Stimulated activated CD8-positive, alpha-beta memory T cell treated with anti-CD3 and anti-CD28 coated beads, Interleukin-4, amount 100 ng/mL, for 1 hour (primary cell): ENCODE measurements around the gene CLTB.

Experiments used
- DNase-seq, 2 donors: peaks; one replicate each; pipeline ENCODE4 v3.0.0-alpha.2; 2020; ENCODE audit warnings: low read depth in 2 of 2, low spot score in 1 of 2

The CLTB gene

DNA sequence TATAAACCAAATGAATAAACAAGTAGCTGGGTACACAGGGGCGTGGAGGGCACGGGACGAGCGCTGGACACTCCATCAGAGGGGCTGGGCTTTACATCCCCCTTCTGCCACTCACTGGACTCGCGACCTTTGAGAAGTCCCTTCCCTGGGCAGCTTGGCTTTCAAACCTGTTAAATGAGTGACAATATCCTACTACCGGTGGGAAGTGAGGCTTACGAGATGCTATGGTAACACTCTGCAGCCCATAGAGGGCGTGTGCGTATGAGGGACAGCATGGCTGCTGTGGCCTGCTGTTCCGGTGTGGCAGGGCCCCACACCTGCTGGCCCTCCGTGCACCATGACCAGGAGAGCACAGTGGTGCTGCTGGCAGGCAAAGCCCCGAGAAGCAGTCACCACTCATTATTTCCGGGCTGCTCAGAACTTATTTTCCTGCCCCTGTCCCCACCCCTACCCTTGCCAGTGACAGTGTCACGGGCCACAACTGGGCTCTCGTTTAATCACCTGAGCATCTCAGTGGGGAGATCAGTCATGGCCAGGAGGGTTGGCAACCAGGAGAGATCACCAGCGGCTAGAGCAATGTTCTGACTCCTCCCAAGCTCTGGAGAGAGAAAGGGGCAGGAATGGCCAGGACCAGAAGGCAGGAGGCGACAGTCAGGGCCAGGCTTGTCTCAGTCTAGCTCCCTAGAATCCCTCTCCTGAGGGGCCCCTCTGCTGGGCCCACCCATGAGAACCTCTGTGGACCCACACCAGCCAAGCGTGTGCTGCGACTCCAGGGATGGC, 10.5 kb downstream of the CLTB start:
- DNase-seq = no peak

DNA sequence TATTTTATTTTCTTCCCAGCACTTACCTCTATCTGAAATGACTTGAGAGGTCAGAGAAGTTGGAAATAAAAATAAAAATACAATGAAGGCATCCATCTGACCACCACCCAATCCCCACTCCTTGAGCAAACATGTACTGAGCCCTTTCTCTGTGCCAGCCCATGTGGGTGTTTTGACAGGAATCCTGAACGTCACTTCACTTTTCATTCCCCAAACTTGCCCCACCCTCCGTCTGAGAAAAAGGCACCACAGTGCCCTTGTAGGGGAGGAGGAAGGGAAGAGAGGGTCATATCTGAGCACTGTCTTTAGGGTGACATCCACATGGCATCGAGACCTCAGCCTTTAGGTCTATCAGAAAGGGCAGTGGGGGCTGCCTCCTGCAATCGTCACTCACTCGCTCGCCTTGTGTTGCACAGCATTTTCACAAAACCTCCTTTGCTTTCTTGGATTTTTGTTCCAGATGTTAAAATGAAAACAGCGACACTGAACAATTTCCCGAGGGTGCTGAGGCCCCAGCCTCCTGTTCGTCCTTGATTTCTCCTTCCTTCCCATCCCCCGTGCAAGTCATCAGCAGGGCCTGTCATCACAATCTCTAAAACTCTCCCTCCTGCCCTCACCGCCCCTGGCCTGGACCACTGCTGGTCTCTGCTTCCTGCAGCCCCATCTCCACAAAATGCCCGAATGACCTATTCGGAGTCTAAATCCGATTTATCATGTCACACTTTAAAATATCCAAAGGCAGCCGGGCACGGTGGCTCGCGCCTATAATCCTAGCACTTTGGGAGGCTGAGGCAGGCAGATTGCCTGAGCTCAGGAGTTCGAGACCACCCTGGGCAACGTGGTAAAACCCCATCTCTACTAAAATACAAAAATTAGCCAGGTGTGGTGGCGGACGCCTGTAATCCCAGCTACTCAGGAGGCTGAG, 14.8 kb downstream of the CLTB start:
- no peak for DNase-seq

DNA sequence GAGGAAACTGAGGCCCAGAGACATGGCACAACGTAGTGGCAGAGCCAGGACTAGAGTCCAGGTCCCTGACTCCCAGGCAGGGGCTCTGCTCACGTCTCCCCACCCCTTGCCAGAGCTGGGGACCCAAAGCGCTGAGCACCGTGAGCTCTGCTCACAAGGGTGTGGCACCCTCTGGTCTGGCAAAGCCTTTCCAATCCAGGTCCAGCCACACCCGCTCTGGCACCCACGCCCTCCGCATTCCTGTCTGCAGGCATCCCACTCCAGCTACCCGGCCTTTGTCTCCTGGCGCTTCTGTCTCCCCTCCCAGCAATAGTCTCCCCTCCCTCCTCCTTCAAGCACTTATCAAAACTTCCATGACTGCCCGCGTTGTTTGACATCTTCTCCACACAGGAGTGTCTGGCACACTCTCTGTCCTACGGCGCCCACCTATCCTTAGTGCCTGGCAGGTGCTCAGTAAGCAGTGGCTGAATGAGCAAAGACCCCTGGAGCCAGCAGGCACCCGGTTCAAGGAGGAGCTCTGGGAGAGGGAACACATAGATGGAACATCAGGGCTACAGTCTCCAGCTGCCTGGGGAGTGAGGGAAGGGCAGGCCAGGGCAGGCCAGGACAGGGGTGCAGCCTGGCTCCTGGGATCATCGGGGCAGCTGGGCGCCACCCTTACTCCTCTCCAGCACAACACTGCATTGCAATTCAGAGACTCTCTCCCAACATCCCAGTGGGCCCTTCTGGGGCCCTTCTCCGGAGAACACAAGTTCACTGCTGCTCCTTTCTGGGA, 15.8 kb downstream of the CLTB start:
- no peak for DNase-seq

DNA sequence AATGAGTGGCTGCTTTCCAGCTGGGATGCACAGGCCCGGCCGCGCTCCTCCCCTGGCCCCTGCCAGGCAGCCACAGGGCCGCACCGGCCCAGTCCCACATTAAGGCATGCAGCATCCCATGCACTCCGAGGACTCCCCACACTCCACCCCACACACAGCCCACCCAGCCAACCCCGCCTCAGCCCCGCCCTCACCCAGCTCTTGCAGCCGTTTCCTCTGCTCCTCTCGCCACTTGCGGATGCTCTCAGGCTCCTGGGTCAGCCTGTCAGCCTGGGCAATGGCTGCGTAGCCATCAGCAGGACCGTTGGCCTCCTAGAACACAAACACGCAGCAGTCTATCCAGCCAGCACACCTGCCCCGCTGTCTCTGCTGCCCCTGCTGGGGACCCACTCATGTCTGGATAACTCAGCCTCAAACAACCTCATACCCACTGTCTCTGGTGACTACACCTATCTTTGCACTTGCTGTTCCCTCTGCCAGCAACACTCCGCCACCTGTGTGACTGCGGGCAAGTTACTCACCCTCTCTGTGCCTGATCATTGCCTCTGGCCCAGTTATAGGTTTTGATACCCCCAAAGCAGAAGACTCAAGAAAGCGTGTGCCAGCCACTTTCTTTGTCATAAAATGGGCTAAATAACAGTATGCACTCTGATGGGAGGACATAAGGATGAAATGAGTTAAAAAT, 18.5 kb downstream of the CLTB start:
- DNase-seq = no peak

DNA sequence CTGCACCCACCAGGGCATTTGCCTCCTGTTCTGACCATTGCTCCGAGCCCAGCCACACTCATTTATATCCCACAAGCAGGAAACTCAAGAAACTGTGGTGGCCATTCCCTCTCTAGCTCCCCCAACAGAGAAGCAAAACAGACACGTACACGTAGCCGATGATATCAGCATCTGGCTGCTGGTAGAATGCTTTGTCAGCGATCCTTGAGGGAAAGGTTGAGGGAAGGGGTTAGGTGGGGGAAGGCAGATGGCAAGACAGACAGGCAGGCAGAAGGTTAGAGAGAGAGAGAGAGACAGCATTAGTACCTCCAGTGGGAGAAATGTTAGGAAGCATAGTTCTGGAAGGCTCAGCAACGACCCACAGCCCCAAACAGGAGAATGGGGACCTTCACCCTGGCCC, 20.0 kb downstream of the CLTB start:
- no peak for DNase-seq

DNA sequence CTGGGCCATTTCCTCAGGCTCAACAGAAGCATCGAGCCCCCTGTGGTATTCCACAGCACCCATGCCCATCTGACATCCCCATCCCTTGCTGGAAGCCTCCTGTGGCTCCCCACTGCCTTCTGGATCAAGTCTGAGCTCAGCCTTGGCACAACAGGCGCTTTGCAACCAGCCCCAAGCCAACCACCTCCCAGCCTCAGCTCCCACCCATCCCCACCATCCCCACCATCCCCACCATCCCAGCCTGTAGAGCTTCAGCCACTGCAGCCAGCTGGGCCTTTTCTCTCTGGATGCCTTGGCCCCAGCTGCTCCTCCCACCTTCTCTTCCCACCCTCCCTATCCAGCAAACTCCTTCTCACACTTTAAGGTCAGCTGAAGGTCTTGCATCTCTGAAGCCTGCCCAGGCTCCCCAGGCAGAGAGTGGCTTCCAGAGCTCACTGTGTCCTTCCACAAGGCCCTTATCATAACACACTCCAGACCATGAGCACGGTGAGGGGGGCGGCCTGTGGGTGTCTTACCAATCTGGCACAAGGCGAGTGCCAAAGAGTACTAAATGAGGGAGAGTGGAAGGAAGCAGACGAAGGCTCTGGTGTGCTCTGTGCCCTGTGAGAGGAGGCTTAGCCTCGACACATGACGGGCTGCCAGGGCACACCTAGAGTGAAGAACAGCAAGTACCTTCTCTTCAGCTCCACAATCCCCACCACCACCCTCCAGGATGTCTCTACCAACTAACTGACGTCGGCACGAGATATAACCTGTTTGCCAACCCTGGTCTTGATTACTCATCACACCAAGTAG, 21.3 kb downstream of the CLTB start:
- no peak for DNase-seq

DNA sequence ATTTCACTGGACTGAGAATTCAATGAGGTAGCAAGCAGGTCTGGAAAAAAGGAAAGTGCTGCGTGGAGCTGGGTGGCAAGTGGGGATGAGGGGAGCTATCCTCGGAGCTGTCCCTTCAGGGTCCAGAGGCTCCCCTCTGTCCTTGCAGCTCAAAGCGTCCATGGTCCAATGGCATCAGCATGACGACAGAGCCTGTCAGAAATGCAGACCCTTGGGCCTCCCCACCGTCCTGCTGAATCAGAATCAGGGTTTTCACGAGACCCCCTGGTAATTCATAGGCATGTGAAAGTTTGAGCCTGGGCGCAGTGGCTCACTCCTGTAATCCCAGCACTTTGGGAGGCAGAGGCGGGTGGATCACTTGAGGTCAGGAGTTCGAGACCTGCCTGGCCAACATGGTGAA, 22.2 kb downstream of the CLTB start:
- no peak for DNase-seq

DNA sequence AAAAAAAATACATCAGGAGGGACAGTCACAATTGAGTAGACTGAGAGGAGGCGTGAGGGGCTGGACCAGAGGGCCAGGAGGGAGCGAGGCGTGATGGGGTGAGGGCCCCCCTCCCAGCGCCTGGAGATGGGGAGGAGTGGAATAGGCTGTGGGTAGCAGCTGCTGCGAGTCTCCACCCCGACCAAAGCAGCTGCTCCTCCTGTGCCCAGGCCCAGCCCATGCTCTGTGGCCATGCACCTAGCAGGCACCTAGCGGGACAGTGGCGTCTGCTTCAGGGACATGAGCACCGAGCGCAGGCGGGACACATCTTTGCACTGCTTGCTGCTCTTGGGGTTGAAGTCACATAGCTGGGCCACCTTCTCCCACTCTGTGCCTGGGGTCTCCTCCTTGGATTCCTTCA, 23.8 kb downstream of the CLTB start:
- no peak for DNase-seq

DNA sequence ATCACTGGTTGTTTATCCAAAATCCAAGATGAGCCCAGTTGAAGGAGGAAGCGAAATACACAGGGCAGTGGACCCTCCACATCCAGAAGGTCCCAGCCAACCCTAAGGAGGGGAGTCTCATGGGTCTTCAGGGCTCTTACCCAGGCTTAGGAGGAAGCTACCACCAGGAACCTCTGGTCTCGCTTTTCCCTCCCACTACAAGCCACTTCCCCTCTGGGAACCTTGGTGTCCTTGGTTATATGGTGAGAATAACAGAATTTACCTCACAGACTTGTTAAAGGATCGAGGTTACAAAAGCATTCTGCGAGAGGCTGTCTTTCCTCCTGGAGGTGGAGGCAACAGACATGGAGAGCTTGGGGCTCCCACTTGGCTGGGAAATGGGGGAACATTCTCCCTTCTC, 24.3 kb downstream of the CLTB start:
- no peak for DNase-seq

DNA sequence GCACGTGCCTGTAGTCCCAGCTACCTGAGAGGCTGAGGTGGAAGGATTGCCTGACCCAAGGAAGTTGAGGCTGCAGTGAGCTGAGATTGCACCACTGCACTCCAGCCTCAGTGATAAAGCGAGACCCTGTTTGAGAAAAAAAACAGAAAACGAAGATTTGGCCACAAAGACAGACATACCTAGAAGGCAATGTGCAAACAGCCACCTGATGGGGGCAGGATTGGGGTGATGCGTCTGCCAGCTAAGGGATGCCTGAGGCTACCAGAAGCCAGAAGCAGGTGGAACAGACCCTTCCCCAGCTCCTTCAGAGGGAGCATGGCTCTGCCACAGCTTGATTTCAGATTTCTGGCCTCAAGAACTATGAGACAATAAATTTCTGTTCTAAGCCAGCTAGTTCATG, 24.9 kb downstream of the CLTB start:
- no peak for DNase-seq

DNA sequence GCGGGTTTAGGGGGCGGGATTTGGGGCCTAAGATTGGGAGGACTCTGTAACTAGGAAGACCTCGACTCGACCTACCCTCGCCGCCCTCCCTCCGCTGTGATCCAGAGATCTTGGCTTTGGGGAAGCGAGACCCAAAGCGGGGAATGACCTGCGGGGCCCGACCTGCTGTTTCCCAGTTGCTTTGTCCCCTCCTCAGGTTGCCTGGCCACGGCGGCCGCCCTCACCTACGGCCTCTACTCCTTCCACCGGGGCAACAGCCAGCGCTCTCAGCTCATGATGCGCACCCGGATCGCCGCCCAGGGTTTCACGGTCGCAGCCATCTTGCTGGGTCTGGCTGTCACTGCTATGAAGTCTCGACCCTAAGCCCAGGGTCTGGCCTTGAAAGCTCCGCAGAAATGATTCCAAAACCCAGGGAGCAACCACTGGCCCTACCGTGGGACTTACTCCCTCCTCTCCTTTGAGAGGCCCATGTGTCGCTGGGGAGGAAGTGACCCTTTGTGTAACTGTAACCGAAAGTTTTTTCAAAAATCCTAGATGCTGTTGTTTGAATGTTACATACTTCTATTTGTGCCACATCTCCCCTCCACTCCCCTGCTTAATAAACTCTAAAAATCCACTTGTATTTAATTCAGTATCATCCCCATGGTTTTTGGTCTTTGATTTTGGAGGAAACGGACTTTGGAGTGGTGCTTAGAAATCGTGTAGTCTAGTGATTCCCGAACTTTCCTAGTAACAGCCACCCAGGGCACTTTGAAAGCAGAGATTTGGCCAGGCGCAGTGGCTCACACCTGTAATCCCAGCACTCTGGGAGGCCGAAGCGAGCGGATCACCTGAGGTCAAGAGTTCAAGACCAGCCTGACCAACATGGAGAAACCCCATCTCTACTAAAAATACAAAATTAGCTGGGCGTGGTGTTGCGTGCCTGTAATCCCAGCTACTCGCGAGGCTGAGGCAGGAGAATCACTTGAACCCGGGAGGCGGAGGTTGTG, 26.9 kb downstream of the CLTB start:
- DNase-seq = no peak

DNA sequence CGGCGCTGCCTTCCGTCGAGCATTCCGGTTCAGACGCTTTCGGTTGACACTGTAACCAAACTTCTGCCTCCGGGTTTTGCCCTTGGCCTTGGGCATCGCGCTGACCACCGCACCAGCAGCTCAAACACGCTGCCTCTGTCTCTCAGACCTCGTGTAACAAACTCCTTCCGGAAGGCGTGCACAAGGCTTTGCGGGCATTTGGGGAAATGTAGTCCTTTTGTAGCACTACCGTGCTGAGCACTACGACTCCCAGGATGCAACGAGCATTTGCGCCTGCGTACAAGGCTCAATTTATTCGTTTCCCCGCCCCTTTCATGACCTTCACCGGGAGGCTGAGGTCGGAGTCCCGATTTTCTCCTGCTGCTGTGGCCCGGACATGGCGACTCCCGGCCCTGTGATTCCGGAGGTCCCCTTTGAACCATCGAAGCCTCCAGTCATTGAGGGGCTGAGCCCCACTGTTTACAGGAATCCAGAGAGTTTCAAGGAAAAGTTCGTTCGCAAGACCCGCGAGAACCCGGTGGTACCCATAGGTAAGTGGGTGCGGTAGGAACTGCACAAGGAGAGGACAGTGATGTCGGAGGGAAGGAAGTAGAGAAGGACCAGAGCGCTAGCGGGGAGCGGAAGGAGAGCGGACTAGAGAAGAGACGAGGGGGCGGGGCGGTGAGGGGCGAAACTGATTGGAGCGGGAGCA, 27.8 kb downstream of the CLTB start, which contains the start of the genes HIGD2A and NOP16:
HIGD2A (plus strand) TSS at position 308 of the 691 bp plus-strand sequence; CDS start at position 377, 69 bp downstream.
NOP16 (minus strand) TSS at position 155 of the 691 bp plus-strand sequence; CDS start at position 96, 59 bp downstream.
- DNase-seq = peak; percentile 98 to 99

DNA sequence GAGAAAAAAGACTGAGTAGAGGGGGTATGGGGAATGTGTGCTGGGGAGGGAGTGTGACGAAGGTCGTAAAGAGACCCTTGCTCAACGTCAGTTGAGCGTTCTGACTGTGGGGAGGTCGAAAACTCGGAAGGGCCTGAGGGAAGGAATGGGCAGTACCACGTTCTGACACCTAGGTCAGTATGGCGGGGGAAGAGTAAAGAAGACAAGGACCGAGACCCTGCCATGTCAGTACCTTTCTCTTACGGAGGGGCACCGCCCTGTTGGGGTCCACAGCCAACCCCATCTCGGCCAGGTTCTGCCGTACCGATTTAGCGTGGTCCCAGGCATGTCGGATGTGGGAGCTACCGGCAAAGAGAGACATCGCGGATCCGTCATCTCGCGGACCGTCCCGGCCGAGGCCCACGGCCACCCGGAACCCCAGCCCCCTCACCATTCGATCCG, 28.3 kb downstream of the CLTB start:
- DNase-seq = no peak

DNA sequence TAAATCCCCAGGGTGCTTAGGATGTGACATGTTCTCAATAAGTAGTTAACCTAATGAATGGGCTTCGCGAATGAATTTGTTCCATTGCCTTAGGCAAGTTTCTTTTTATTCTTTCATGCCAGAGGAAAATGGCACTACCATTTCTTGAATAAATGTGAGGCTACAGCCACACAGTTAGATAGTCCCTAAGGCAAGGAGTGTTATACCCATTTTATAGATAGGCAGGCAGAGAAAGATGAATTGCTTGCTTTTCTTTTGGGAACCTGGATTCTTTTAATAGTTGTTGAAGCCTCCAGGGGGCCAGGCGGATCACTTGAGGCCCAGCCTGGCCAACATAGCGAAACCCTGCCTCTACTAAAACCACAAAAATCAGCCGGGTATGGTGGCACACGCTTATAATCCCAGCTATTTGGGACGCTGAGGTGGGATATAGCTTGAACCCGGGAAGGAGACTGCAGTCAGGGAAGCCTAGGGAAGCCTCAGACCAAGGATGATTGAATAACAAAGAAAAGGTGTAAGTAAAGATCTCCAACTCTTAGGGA, 28.9 kb downstream of the CLTB start:
- no peak for DNase-seq

DNA sequence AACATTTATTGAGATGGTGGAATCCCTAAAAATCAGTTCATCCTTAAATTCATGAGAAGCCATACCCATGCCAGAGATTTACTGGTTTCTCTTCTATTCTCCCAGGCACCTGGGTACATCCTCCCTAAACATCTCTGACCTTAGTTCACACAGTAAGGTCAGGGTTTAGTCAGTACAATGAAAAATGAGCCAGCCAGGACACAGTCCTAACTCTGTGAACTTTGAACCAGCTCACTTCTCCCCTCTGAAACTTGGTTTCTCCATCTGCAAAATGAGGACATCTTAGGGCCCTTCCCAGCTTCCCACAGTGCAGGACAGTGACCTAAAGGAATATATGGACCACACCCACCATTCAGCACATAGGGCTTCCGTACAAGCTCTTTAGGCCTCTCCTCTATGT, 29.8 kb downstream of the CLTB start:
- DNase-seq = no peak

DNA sequence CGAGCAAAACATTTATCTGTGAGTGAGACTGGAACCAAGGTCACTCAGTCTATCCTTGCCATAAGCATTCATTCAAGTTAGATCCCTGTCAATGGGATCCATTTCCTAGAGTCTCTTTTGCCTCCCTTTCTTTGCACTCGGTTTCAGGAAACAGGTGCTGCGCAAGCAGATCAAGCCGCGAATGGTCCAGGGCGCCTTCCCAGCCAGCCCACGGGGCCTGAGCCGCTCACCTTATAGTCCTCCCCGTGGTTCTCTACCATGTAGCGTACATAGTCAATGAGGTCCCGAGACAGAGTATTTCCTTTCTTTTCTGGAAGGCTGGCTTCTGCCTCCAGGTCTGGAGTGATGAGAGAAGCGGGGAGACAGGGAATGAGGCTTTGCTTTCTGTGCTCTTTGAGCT, 31.3 kb downstream of the CLTB start:
- DNase-seq = no peak

DNA sequence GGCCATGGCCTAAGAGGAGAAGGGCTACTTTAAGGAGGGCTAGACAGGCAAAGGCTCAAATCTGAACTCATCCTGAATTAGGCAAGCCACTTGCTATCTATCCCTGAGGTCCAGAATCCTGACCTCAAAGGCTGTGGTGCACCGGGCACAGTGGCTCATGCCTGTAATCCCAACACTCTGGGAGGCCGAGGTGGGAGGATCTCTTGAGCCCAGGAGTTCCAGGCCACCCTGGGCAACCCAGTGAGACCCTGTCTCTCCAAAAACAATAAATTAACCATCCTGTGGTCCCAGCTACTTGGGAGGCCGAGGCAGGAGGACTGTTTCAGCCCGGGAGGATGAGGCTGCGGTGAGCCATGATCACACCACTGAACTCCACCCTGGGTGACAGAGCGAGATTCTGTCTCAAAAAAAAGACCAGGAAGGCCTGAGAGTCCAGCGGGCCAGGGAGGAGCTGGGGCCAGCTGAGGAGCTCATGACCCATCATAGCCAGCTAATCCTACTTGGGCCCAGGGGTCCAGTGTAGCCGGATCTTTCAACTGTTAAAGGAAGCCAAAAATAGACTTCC, 31.9 kb downstream of the CLTB start:
- no peak for DNase-seq
